Measurements from ENCODE around the gene TMEM131L. TPM values are rescaled to one million over a fixed set of nuclear protein-coding genes. Genes with fewer than 3 reads are reported as not detected.
A peak's percentile ranks its signal among the peaks of the same experiment; 100 is the strongest.
"Not testable (repeated sequence)": the region's sequence is repeated elsewhere in the genome, so short reads cannot be mapped to it uniquely, and the experiment has no call there.

The TMEM131L gene
- total RNA-seq, 1 donor: 9.0 TPM

- H3K36me3 ChIP-seq (ENCODE audit: insufficient read depth, low read length): no peaks in the 10 kb centered on the region
- H4K20me1 ChIP-seq (ENCODE audit: insufficient read depth, low read length): no peaks in the 10 kb centered on the region
- peak overlapping the region; percentile 40 for H3K4me3 ChIP-seq (ENCODE audit: insufficient read depth, low read length)
- no peak for TF ChIP-seq CTCF (IDR thresholded peaks at IDR 0.05; ENCODE audit: extremely low read depth, low read depth, low read length)
- H3K27me3 ChIP-seq (ENCODE audit: insufficient read depth, low read length): no peaks in the 10 kb centered on the region
- H3K4me2 ChIP-seq (ENCODE audit: insufficient read depth, low read length): peak overlapping the region; percentile 80
- no peaks in the 10 kb centered on the region for H3K9me3 ChIP-seq (ENCODE audit: low read depth, low read length)
- H3K4me1 ChIP-seq (ENCODE audit: insufficient read depth, low read length): peaks cover 16% of the 10 kb centered on the region
- H3K27ac ChIP-seq (ENCODE audit: low read depth, low read length): peak overlapping the region; percentile 14
- DNase-seq (ENCODE audit: insufficient read length, low spot score, missing footprints): peak; percentile 61
- H3K79me2 ChIP-seq (ENCODE audit: insufficient read depth, low read length): no peaks in the 10 kb centered on the region
- H2AFZ ChIP-seq (ENCODE audit: low read length): peak overlapping the region; percentile 23
Measured at GRCh38 chr4:153448003-153448731, 18.0 kb upstream of the TMEM131L start.

GRCh38 chr4:153449338-153449737 is 16.8 kb upstream of the TMEM131L start:
- no peaks in the 10 kb centered on the region for H3K9me3 ChIP-seq (ENCODE audit: low read depth, low read length)
- no peaks in the 10 kb centered on the region for H3K79me2 ChIP-seq (ENCODE audit: insufficient read depth, low read length)
- no peak overlapping the region for H2AFZ ChIP-seq (ENCODE audit: low read length)
- no peak overlapping the region for H3K4me2 ChIP-seq (ENCODE audit: insufficient read depth, low read length)
- H3K4me3 ChIP-seq (ENCODE audit: insufficient read depth, low read length): no peak overlapping the region
- no peak overlapping the region for H3K27ac ChIP-seq (ENCODE audit: low read depth, low read length)
- H3K4me1 ChIP-seq (ENCODE audit: insufficient read depth, low read length): peaks cover 16% of the 10 kb centered on the region
- H4K20me1 ChIP-seq (ENCODE audit: insufficient read depth, low read length): no peaks in the 10 kb centered on the region
- no peaks in the 10 kb centered on the region for H3K27me3 ChIP-seq (ENCODE audit: insufficient read depth, low read length)
- no peak for DNase-seq (ENCODE audit: insufficient read length, low spot score, missing footprints)
- H3K36me3 ChIP-seq (ENCODE audit: insufficient read depth, low read length): no peaks in the 10 kb centered on the region
- TF ChIP-seq CTCF (IDR thresholded peaks at IDR 0.05; ENCODE audit: extremely low read depth, low read depth, low read length): no peak

- no peak overlapping the region for H2AFZ ChIP-seq (ENCODE audit: low read length)
- H3K27me3 ChIP-seq (ENCODE audit: insufficient read depth, low read length): no peaks in the 10 kb centered on the region
- no peaks in the 10 kb centered on the region for H3K9me3 ChIP-seq (ENCODE audit: low read depth, low read length)
Measured at GRCh38 chr4:153450544-153450917, 15.6 kb upstream of the TMEM131L start.

GRCh38 chr4:153451145-153451544 is 15.0 kb upstream of the TMEM131L start:
- not testable (repeated sequence) for H4K20me1 ChIP-seq (ENCODE audit: insufficient read depth, low read length); H3K4me2 ChIP-seq (ENCODE audit: insufficient read depth, low read length); H3K4me3 ChIP-seq (ENCODE audit: insufficient read depth, low read length); H3K9me3 ChIP-seq (ENCODE audit: low read depth, low read length); H2AFZ ChIP-seq (ENCODE audit: low read length); DNase-seq (ENCODE audit: insufficient read length, low spot score, missing footprints); H3K36me3 ChIP-seq (ENCODE audit: insufficient read depth, low read length); H3K27ac ChIP-seq (ENCODE audit: low read depth, low read length); H3K27me3 ChIP-seq (ENCODE audit: insufficient read depth, low read length); H3K79me2 ChIP-seq (ENCODE audit: insufficient read depth, low read length)
- peaks cover 16% of the 10 kb centered on the region for H3K4me1 ChIP-seq (ENCODE audit: insufficient read depth, low read length)

More at GRCh38 chr4:153450544-153450917, 15.6 kb upstream of the TMEM131L start:
- no peak overlapping the region for H3K27ac ChIP-seq (ENCODE audit: low read depth, low read length)
- H3K4me3 ChIP-seq (ENCODE audit: insufficient read depth, low read length): no peak overlapping the region
- H4K20me1 ChIP-seq (ENCODE audit: insufficient read depth, low read length): no peaks in the 10 kb centered on the region
- H3K79me2 ChIP-seq (ENCODE audit: insufficient read depth, low read length): no peaks in the 10 kb centered on the region
- TF ChIP-seq CTCF (IDR thresholded peaks at IDR 0.05; ENCODE audit: extremely low read depth, low read depth, low read length): no peak
- H3K36me3 ChIP-seq (ENCODE audit: insufficient read depth, low read length): no peaks in the 10 kb centered on the region
- no peak overlapping the region for H3K4me2 ChIP-seq (ENCODE audit: insufficient read depth, low read length)
- DNase-seq (ENCODE audit: insufficient read length, low spot score, missing footprints): no peak
- H3K4me1 ChIP-seq (ENCODE audit: insufficient read depth, low read length): peaks cover 16% of the 10 kb centered on the region
